Activated CD4-positive, alpha-beta T cell treated with anti-CD3 and anti-CD28 coated beads for 36 hours (primary cell): ENCODE data around the gene DDX20. TPM values are rescaled to one million over a fixed set of nuclear protein-coding genes. Genes with fewer than 3 reads are reported as not detected.
"Not testable (repeated sequence)": the region's sequence is repeated elsewhere in the genome, so short reads cannot be mapped to it uniquely, and the experiment has no call there.

Experiments used
- ATAC-seq: fragments of 200-7000 bp; cut with Tn5 transposase; one replicate; pipeline ENCODE4 v1.10.0; 2021; ENCODE audit warnings: mild to moderate bottlenecking, moderate library complexity
- CTCF ChIA-PET: fragments of 350-600 bp; sonication (Branson Sonifier 250); formaldehyde crosslinking; loops from one replicate; lab custom pipeline; 2021; ENCODE audit warnings: antibody characterized with exemption; lab: Charles Lee
- POLR2A ChIA-PET: fragments of 350-600 bp; sonication (Branson Sonifier 250); formaldehyde crosslinking; loops from one replicate; lab custom pipeline; 2021; ENCODE audit warnings: antibody characterized with exemption, inconsistent platforms; lab: Charles Lee
- DNase-seq: peaks from one replicate; pipeline ENCODE4 v3.0.0-alpha.2; 2020
- H3K27ac Mint-ChIP-seq: one replicate; pipeline ENCODE4 v1.8.0; 2021; ENCODE audit warnings: mixed read lengths
- H3K27me3 Mint-ChIP-seq: one replicate; pipeline ENCODE4 v1.8.0; 2021; ENCODE audit warnings: mixed read lengths
- H3K36me3 Mint-ChIP-seq: one replicate; pipeline ENCODE4 v1.8.0; 2021; ENCODE audit warnings: low read depth, mixed read lengths
- H3K4me1 Mint-ChIP-seq: one replicate; pipeline ENCODE4 v1.8.0; 2021; ENCODE audit warnings: mixed read lengths
- H3K4me3 Mint-ChIP-seq: one replicate; pipeline ENCODE4 v1.8.0; 2021; ENCODE audit warnings: mild to moderate bottlenecking, moderate library complexity, mixed read lengths
- H3K9me3 Mint-ChIP-seq: one replicate; pipeline ENCODE4 v1.8.0; 2021; ENCODE audit warnings: low read depth, mixed read lengths
- intact Hi-C, 2 experiments: fragments of 100-400 bp; cut with DNase I in 1 of 2; cut with micrococcal nuclease in 1 of 2; formaldehyde crosslinking; loops; one replicate each; pipeline versions ENCODE4 v1.14.2 to v1.15.1; 2022 to 2024; cut with DNase I, micrococcal nuclease
- total RNA-seq, 2 experiments: library from RNA; stranded (reverse); gene quantifications; one replicate each; pipeline ENCODE4 v1.2.3, GENCODE V29; 2021

The DDX20 gene
- total RNA-seq, 2 experiments from 2014 or later: 13.5 to 13.6 TPM

DNA sequence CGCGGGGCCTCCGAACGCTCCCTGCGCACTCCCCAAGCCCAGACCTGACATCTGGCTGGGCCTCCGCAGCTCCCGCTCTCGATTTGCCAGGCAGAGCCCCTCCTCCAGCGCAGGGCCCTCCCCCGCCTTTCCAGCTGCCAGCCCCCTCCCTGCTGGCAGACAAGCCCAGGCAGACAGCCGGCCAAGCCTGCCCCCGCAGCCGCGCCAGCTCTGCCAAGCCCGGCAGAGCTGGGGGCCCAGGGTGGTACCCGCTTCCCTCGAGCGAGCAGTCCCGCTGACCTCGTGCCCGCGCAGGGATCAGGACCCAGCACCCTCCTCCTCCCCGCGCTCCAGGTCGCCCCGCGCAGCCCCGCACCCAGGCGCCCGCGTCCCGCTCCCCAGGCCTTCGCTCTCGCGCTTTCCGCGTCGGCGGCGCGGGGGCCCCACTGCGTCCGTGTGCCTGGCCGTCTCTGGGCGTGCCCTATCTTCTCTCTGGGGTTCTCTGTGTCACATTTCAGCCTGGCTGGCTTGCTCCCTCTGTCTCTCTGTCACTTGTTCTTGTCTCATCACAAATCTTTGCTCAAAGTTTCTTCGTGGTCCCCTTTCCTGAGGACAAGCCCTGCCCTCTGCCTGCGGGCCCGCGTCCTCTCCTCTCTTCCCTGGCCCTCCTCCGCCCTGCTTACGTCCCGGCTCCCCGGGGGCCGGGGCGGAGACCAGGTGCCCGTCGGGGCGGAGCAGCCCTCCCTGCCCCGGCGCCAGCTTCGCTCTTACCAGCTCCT lies 17.1 kb upstream of the DDX20 start:
- POLR2A ChIA-PET: interaction anchor here (0.6 to 1.2 kb wide), 3 partner anchors 16 to 682 kb away, joined by 3 read pairs; no protein-coding TSS in a partner anchor
- no peaks in the 10 kb centered on the region for H3K36me3 Mint-ChIP-seq
- intact Hi-C loops: loop anchor here (1.0 to 2.0 kb wide), 4 partner anchors 16 to 289 kb away; partner anchors contain the start of genes DDX20 (in 2 of the 2), ATP5PB (in 1 of the 2) and WDR77 (in 1 of the 2)
- DNase-seq (peak; percentile 64), ATAC-seq (peak; percentile 50)
- H3K4me1 Mint-ChIP-seq: peaks cover 15% of the 10 kb centered on the region
- H3K4me3 Mint-ChIP-seq: peak overlapping the region; percentile 80
- no peaks in the 10 kb centered on the region for H3K9me3 Mint-ChIP-seq
- H3K27ac Mint-ChIP-seq: peak overlapping the region; percentile 11
- peaks cover 32% of the 10 kb centered on the region for H3K27me3 Mint-ChIP-seq
- CTCF ChIA-PET: interaction anchor here (0.6 to 6.4 kb wide), 13 partner anchors 9 to 958 kb away, joined by 3 to 39 read pairs (median 4); no protein-coding TSS in a partner anchor

DNA sequence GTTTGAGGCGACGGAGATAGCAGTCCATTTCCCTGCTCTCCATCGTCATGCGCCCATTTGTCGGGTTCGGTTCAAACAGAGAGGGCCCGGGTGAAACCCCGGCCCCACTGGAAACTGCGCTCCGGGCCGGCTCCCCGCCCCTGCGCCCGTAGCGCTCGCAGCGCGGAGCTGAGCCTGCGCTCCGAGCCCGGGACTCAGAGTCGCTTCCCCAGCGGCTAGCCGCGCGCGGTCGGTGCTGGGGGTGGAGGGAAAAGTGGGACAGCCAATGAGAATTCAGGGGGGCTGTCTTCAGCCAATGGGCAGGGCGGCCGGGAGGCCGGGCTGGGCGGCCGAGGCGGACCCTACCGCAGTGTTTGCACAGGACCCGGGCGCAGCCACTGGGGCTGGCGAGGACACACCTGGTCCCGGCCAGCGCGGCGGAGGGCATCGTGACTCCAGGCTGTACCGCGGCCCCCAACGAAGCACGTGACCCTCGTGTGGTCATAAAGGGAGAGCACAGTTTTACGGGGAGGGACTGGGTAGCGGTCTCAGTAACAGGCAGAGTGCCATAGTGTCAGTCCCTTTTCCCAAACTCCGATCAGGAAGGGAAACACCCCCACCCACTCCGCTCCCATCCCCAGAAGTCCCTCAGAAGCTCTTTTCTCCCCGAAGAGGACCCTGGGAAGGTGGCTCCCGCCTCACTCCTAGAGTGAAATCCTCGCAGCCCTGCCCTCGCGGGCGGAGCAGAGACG lies 16.3 kb upstream of the DDX20 start, which contains the start of gene INKA2:
TSS of gene INKA2 (minus strand) at position 202 of the 731 bp plus-strand sequence. CDS start at position 49, 153 bp downstream.
- H3K36me3 Mint-ChIP-seq: no peaks in the 10 kb centered on the region
- peak within 1 kb of the TSS; percentile 80 for H3K4me3 Mint-ChIP-seq
- intact Hi-C loops: loop anchor here (1.0 to 2.0 kb wide), 4 partner anchors 15 to 290 kb away; partner anchors contain the start of genes DDX20 (in 2 of the 2), ATP5PB (in 1 of the 2) and WDR77 (in 1 of the 2)
- ChIA-PET POLR2A (interaction anchor here (1.2 kb wide), 1 partner anchor 84 kb away, joined by 3 read pairs; no protein-coding TSS in a partner anchor), CTCF (interaction anchor here (0.6 to 6.4 kb wide), 13 partner anchors 8 to 959 kb away, joined by 3 to 39 read pairs (median 3); no protein-coding TSS in a partner anchor)
- ATAC-seq (peak; percentile 87), DNase-seq (peak; percentile 89)
- peaks cover 15% of the 10 kb centered on the region for H3K4me1 Mint-ChIP-seq
- H3K27ac Mint-ChIP-seq: peak within 1 kb of the TSS; percentile 11
- H3K27me3 Mint-ChIP-seq: peaks cover 32% of the 10 kb centered on the region
- H3K9me3 Mint-ChIP-seq: no peaks in the 10 kb centered on the region

DNA sequence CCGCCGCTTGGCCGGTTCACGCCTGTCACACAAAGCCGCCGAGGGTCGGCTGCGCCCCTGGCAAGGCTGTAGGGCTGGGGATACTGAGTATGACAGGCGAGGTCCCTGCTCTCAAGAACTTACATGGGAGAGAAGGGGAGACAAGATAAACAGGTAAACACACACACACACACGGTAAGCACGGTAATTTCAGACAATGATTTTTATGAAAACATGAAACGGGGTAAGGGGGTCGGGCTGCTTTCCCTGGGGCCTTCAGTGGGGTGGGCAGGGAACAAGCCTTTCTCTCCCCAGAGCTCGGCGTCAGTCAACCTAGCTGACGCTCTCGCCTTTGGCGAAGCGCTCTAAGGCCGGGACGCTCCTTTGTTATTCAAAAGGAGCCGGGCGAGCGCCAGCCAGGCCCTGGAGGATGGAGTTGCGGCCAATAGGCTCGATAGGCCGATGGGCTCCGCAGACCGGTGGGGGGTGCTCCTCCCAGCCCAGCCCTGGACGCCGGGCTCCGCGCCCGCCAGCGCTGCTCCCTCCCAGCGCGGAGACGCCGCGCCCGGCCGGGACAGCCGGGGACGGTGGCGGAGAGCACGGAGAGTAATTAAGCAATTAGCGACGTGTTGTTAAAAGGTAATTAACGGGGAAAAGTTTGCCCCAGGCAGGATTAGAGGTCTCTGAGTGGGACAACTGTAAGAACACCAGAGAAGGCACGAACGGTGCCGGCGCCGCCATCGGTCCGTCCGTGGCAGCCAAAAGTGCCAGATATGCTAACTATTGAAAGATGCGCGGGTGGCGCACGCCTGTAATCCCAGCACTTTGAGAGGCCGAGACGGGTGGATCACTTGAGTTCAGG lies 15.6 kb upstream of the DDX20 start:
- CTCF ChIA-PET: interaction anchor here (0.5 to 6.4 kb wide), 4 partner anchors 21 to 289 kb away, joined by 3 to 39 read pairs (median 3); no protein-coding TSS in a partner anchor
- ATAC-seq: no peak
- peak; percentile 34 for DNase-seq

DNA sequence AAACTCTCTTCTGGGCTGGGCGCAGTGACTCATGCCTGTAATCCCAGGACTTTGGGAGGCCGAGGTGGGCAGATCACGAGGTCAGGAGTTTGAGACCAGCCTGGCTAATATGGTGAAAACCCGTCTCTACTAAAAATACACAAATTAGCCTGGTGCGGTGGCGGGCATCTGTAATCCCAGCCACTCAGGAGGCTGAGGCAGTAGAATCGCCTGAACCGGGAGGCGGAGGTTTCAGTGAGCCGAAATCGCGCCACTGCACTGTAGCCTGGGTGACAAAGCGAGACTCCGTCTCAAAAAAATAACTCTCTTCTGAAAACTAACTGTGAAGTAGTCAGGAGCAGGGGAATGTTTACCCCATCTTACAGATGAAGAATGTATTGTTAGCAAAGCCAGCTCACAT lies 13.4 kb upstream of the DDX20 start:
- H3K36me3 Mint-ChIP-seq, DNase-seq, H3K9me3 Mint-ChIP-seq, ATAC-seq, H3K4me3 Mint-ChIP-seq, H3K27ac Mint-ChIP-seq, intact Hi-C loops, POLR2A ChIA-PET: not testable (repeated sequence)
- Mint-ChIP-seq H3K27me3 (peaks cover 29% of the 10 kb centered on the region), H3K4me1 (peaks cover 15% of the 10 kb centered on the region)
- CTCF ChIA-PET: interaction anchor here (0.7 to 2.2 kb wide), 6 partner anchors 9 to 1175 kb away, joined by 3 to 7 read pairs (median 4); partner anchors contain the start of gene DDX20

More for the DNA sequence above, 15.6 kb upstream of the DDX20 start:
- Mint-ChIP-seq H3K4me1 (peaks cover 15% of the 10 kb centered on the region), H3K4me3 (peak overlapping the region; percentile 80), H3K27ac (peak overlapping the region; percentile 1), H3K27me3 (peaks cover 33% of the 10 kb centered on the region), H3K9me3 (no peaks in the 10 kb centered on the region), H3K36me3 (no peaks in the 10 kb centered on the region)
- intact Hi-C loops: loop anchor here (1.0 to 2.0 kb wide), 4 partner anchors 15 to 291 kb away; partner anchors contain the start of genes DDX20 (in 2 of the 2), ATP5PB (in 1 of the 2) and WDR77 (in 1 of the 2)
- POLR2A ChIA-PET: no interaction called here

DNA sequence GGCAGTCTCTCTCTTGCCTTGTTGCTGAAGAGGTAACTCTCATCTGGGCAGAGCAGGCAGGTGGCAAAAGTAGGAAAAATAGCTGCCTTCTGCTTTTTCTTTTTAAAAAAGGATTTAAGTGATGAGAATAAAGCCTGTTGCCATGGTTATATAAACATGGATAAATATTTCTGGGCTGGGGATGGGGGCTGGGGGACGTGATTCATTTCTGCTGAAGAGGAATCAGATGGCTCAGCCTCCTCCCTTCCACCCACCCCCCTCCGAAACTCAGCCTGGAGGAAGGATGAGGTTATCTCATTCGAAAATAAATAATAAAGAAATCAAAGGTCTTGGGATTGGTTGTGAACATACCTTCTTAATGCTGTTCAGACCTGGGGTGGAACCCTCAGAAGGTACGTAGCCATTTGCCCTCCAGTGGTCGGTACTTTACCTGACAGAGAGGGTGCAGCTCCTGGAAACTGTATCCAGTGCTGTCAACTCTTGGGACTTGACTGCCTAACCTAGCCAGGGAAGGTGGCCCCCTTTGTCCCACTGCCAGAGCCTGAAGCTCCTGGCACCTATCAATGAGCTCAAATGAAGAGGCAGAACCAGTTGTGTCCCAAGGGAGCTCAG lies 12.7 kb upstream of the DDX20 start:
- no peak for DNase-seq
- POLR2A ChIA-PET: no interaction called here
- Mint-ChIP-seq H3K4me3 (no peak overlapping the region), H3K4me1 (peaks cover 10% of the 10 kb centered on the region), H3K27me3 (peaks cover 22% of the 10 kb centered on the region), H3K36me3 (no peaks in the 10 kb centered on the region), H3K27ac (no peak overlapping the region), H3K9me3 (no peaks in the 10 kb centered on the region)
- CTCF ChIA-PET: interaction anchor here (0.6 to 2.2 kb wide), 9 partner anchors 8 to 1174 kb away, joined by 3 to 7 read pairs (median 3); partner anchors contain the start of gene DDX20
- intact Hi-C loops: no loop called here
- ATAC-seq: no peak

DNA sequence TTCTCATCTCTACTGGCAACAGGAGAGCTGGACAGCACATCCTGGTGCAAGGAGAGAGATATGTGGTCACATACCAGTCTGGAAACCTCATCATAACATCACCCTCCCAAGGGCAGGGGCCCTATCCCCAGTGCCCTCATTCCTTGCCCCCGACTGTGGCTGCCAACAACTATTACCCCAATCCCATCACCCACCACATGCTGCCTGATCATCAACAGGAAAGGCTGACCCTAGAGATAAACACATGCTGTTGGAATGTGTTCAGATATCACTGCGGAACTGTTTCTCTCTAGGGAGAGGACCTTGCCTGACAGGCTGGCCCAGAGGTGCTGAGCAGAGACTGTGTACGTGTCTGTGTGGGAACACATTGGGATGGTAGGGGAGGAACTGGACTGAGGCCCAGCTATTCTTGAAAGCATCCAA lies 12.0 kb upstream of the DDX20 start:
- H3K4me3 Mint-ChIP-seq: no peak overlapping the region
- ATAC-seq (no peak), DNase-seq (no peak)
- no peak overlapping the region for H3K27ac Mint-ChIP-seq
- H3K36me3 Mint-ChIP-seq: no peaks in the 10 kb centered on the region
- H3K4me1 Mint-ChIP-seq: peaks cover 9% of the 10 kb centered on the region
- no peaks in the 10 kb centered on the region for H3K9me3 Mint-ChIP-seq
- peaks cover 21% of the 10 kb centered on the region for H3K27me3 Mint-ChIP-seq
- ChIA-PET POLR2A (no interaction called here), CTCF (interaction anchor here (0.8 to 2.9 kb wide), 8 partner anchors 11 to 265 kb away, joined by 3 to 15 read pairs (median 5); partner anchors contain the start of gene DDX20)
- intact Hi-C loops: no loop called here

DNA sequence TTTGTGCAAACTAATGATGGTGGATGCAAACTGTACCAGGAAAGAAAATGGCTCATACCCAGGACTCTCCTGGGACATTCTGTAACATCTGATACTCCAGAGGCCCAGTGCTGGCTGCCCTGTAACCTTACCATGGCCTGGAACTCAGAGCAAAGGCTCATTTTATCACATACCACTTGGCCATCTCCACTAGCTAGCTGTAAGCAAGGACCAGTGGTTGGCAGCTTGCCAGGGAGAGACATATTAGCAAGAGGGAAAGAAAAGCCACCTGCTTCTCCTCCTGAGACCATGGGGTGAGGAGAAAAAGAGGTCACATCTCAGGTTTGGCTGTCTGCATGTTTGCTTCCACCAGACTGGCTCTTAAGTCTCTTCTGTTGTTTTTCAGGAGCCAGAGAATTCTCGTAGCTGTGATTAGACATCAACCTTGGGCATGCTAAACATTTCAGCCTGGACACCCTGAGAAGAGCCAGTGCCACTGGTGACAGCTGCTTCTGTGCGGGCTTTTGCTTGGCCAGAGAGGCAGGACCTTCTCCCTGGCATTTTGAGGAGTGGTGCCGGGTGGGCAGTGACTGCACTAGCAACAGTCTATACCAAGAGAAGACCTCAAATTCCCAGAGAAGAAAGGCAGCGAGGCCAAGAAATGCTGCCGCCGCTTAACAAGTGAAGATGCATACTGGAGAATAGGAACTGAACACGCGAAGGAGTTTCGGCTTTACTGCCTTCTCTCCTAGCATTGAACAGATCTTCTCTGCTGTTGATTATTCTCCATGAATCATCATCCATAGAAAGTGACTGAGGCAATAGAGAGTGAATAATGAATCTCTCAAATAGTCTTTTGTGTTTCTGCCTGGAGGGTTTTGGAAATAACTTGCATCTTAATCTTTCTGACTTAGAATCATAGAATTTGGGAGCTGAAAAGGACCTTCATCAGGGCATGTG lies 9.8 kb upstream of the DDX20 start:
- Mint-ChIP-seq H3K9me3 (no peaks in the 10 kb centered on the region), H3K27me3 (peaks cover 11% of the 10 kb centered on the region), H3K27ac (no peak overlapping the region), H3K36me3 (no peaks in the 10 kb centered on the region), H3K4me3 (no peak overlapping the region), H3K4me1 (peaks cover 2% of the 10 kb centered on the region)
- intact Hi-C loops: loop anchor here in 1 of 2 experiments (2.0 kb wide), 1 partner anchor 237 kb away; no protein-coding TSS in a partner anchor
- DNase-seq (no peak), ATAC-seq (no peak)
- CTCF ChIA-PET: interaction anchor here (0.8 to 3.4 kb wide), 12 partner anchors 9 to 525 kb away, joined by 3 to 28 read pairs (median 4); partner anchors contain the start of gene DDX20
- POLR2A ChIA-PET: no interaction called here

DNA sequence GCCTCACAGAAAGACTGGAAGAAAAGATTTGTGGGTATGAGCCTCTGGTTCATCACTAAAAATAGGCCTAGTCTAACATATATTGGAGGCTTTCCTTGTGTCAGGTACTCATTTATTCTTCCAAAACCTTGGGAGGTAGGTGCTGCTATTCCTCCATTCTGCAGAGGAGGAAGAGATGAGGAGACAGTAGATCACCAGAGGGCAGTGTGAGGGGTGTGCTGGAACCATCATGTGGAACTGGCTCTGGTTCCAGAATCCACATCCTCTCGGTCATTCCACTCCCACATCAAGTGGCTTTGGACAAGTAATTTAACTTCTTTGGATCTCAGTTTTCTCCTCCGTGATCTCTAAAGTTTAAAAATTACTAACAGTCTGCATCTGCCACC lies 9.1 kb upstream of the DDX20 start:
- Mint-ChIP-seq H3K4me3 (no peak overlapping the region), H3K36me3 (no peaks in the 10 kb centered on the region), H3K4me1 (peaks cover 2% of the 10 kb centered on the region), H3K27ac (no peak overlapping the region), H3K9me3 (no peaks in the 10 kb centered on the region), H3K27me3 (peaks cover 5% of the 10 kb centered on the region)
- ATAC-seq (no peak), DNase-seq (no peak)
- intact Hi-C loops: loop anchor here in 1 of 2 experiments (2.0 kb wide), 1 partner anchor 238 kb away; no protein-coding TSS in a partner anchor
- CTCF ChIA-PET: interaction anchor here (0.6 to 3.4 kb wide), 27 partner anchors 8 to 527 kb away, joined by 3 to 28 read pairs (median 4); partner anchors contain the start of genes DDX20 and INKA2
- POLR2A ChIA-PET: interaction anchor here (1.4 kb wide), 1 partner anchor 239 kb away, joined by 3 read pairs; no protein-coding TSS in a partner anchor

DNA sequence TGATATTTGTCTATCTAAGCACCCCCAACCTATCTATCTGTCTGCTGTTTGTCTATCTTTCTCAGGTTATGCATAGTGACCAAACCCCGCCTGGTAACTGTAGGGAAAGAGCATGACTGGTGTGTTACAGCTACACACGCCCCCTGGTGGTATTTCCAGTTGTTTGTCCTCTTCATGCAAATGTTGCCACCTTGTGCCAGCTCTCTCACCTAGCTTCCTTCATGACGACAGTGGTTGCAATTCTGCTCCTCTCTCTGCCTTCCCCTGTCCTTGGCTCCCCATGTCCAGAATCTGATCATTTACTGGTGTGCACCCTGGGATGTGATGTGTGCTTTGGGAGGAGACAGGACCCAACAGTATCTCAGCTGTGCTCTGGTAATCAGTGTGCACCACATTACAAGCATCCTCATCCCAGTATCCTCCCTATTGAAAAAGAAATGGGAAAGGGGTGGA lies 8.4 kb upstream of the DDX20 start:
- intact Hi-C loops: loop anchor here (1.0 to 2.0 kb wide), 4 partner anchors 32 to 266 kb away; no protein-coding TSS in a partner anchor
- H3K27ac Mint-ChIP-seq: no peak overlapping the region
- ATAC-seq (peak; percentile 98), DNase-seq (peak; percentile 86)
- H3K36me3 Mint-ChIP-seq: no peaks in the 10 kb centered on the region
- CTCF ChIA-PET: interaction anchor here (0.6 to 3.4 kb wide), 38 partner anchors 9 to 528 kb away, joined by 3 to 28 read pairs (median 4); partner anchors contain the start of gene INKA2
- no peak overlapping the region for H3K4me3 Mint-ChIP-seq
- H3K9me3 Mint-ChIP-seq: no peaks in the 10 kb centered on the region
- peaks cover 5% of the 10 kb centered on the region for H3K27me3 Mint-ChIP-seq
- POLR2A ChIA-PET: interaction anchor here (1.4 kb wide), 1 partner anchor 240 kb away, joined by 3 read pairs; no protein-coding TSS in a partner anchor
- peaks cover 2% of the 10 kb centered on the region for H3K4me1 Mint-ChIP-seq
